CD1c-positive myeloid dendritic cell (primary cell): ENCODE data around the gene COL8A1.

Source experiments
- DNase-seq: peaks from one replicate; pipeline ENCODE4 v3.0.0-alpha.2; 2016; ENCODE audit errors: extremely low spot score

COL8A1 gene

GRCh38 chr3:99843590-99844258 is 205.3 kb downstream of the COL8A1 start:
- DNase-seq, result no peak

- DNase-seq, result peak; percentile 83
These were observed 206.9 kb downstream of the COL8A1 start for GRCh38 chr3:99845331-99845730.

- DNase-seq, result no peak
These were observed 207.6 kb downstream of the COL8A1 start for GRCh38 chr3:99845999-99846398.

DNA sequence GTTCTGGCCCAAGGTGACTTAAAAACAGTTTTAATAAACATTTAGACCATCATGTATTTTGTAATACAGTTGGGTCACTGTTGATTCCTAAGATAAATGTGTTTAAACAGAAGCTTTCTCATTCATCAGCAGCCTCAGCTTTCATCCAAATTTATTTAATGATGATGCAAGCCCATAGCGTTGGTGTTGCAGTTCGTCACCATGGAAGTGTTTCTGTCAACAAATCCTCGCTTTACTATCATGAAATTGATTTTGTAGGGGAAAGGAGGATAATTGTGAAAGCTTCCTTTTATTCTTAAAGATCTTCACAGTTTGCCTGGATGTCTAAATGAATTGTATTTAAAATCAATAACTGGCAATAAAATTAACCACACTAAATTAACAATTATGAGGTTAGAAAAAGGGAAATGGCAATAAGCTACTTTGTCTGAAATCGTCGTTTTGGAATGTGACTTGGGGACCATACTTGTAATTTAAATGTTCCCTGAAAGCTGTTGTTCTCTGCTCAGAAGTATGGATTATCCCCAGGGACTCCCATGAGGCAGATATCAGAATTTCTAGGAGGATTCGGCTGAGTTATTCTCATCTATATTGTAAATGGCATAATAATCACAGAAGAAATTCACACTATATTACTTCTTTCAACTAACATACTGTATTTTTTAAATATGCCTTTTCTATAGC is 208.2 kb downstream of the COL8A1 start:
- peak; percentile 73 for DNase-seq

GRCh38 chr3:99848433-99848832 is 210.0 kb downstream of the COL8A1 start:
- DNase-seq, result no peak
